Astrocyte (in vitro differentiated cells and primary cell): ENCODE results near the gene BMPER. TPM values are rescaled to one million over a fixed set of nuclear protein-coding genes. Genes with fewer than 3 reads are reported as not detected.

Experiments
- DNase-seq: peaks from one replicate; pipeline ENCODE4 v3.0.0-alpha.2; 2010; ENCODE audit warnings: low read depth
- FAIRE-seq: peaks from 2 replicates; lab custom pipeline; 2011; peaks lifted over from hg19 to GRCh38; lab: Jason Lieb, UNC
- H2AFZ ChIP-seq: 2 replicates; pipeline ENCODE4 v1.6.0; 2012; ENCODE audit warnings: low read depth, low read length, inconsistent platforms
- H3K27ac ChIP-seq: 2 replicates; pipeline ENCODE4 v1.5.1; 2011; ENCODE audit warnings: low read depth, low read length, inconsistent platforms
- H3K27me3 ChIP-seq: 2 replicates; pipeline ENCODE4 v1.6.0; 2011; ENCODE audit warnings: low read length, inconsistent platforms; ENCODE audit not compliant: insufficient read depth
- H3K36me3 ChIP-seq: 2 replicates; pipeline ENCODE4 v1.5.1; 2011; ENCODE audit warnings: low read length, inconsistent platforms; ENCODE audit not compliant: insufficient read depth
- H3K4me1 ChIP-seq: 2 replicates; pipeline ENCODE4 v1.5.1; 2011; ENCODE audit warnings: low read length, inconsistent platforms; ENCODE audit not compliant: insufficient read depth
- H3K4me2 ChIP-seq: 2 replicates; pipeline ENCODE4 v1.6.0; 2012; ENCODE audit warnings: low read length, inconsistent platforms
- H3K4me3 ChIP-seq: 2 replicates; pipeline ENCODE4 v1.5.1; 2011; ENCODE audit warnings: low read depth, mild to moderate bottlenecking, low read length, inconsistent platforms; ENCODE audit not compliant: insufficient read depth
- H3K79me2 ChIP-seq: 2 replicates; pipeline ENCODE4 v1.6.0; 2012; ENCODE audit warnings: mild to moderate bottlenecking, low read length, inconsistent platforms; ENCODE audit not compliant: insufficient read depth
- H3K9ac ChIP-seq: 2 replicates; pipeline ENCODE4 v1.6.0; 2012; ENCODE audit warnings: mild to moderate bottlenecking, low read length, inconsistent platforms
- H3K9me3 ChIP-seq: 2 replicates; pipeline ENCODE4 v1.5.1; 2012; ENCODE audit warnings: low read depth, mild to moderate bottlenecking, low read length, inconsistent platforms; ENCODE audit not compliant: insufficient read depth
- H4K20me1 ChIP-seq: 2 replicates; pipeline ENCODE4 v1.6.0; 2012; ENCODE audit warnings: low read length, inconsistent platforms; ENCODE audit not compliant: insufficient read depth
- H3K27ac Mint-ChIP-seq: one replicate; pipeline ENCODE4 v1.8.0; 2021; ENCODE audit warnings: mild to moderate bottlenecking, mixed read lengths; ENCODE audit not compliant: unreplicated experiment
- H3K27me3 Mint-ChIP-seq: one replicate; pipeline ENCODE4 v1.8.0; 2021; ENCODE audit warnings: low read depth, mixed read lengths; ENCODE audit not compliant: unreplicated experiment
- H3K36me3 Mint-ChIP-seq: one replicate; pipeline ENCODE4 v1.8.0; 2021; ENCODE audit warnings: low read depth, mixed read lengths; ENCODE audit not compliant: unreplicated experiment
- H3K4me1 Mint-ChIP-seq: one replicate; pipeline ENCODE4 v1.8.0; 2021; ENCODE audit warnings: low read depth, mixed read lengths; ENCODE audit not compliant: unreplicated experiment
- H3K4me3 Mint-ChIP-seq: one replicate; pipeline ENCODE4 v1.8.0; 2021; ENCODE audit warnings: mild to moderate bottlenecking, moderate library complexity, mixed read lengths; ENCODE audit not compliant: unreplicated experiment
- H3K9me3 Mint-ChIP-seq: one replicate; pipeline ENCODE4 v1.8.0; 2021; ENCODE audit warnings: mild to moderate bottlenecking, mixed read lengths; ENCODE audit not compliant: unreplicated experiment
- CTCF ChIP-seq: IDR thresholded peaks from 2 replicates; pipeline ENCODE4 v1.5.1; 2011; ENCODE audit warnings: low read depth, mild to moderate bottlenecking, inconsistent platforms, low read length, moderate library complexity; ENCODE audit not compliant: insufficient read depth
- EZH2 ChIP-seq: IDR thresholded peaks from 2 replicates; pipeline ENCODE4 v1.6.1; 2012; ENCODE audit warnings: mild to moderate bottlenecking, low read length, inconsistent platforms; ENCODE audit not compliant: insufficient read depth
- total RNA-seq: library from RNA; stranded (reverse); gene quantifications from 2 replicates; pipeline ENCODE4 v1.2.1, GENCODE V29; 2021

The BMPER gene
- total RNA-seq, 1 donor from 2014 or later: 4.4 TPM

- Histone ChIP-seq H3K9ac (no peak overlapping the region), H3K4me3 (no peak overlapping the region), H3K9me3 (no peaks in the 10 kb centered on the region), H4K20me1 (no peaks in the 10 kb centered on the region), H3K36me3 (no peaks in the 10 kb centered on the region), H3K27me3 (no peaks in the 10 kb centered on the region), H3K4me1 (peaks cover 15% of the 10 kb centered on the region), H2AFZ (no peak overlapping the region), H3K27ac (peak overlapping the region; percentile 17), H3K4me2 (peak overlapping the region; percentile 65), H3K79me2 (no peaks in the 10 kb centered on the region)
- Mint-ChIP-seq H3K4me3 (no peak overlapping the region), H3K4me1 (peaks cover 5% of the 10 kb centered on the region), H3K27ac (no peak overlapping the region), H3K9me3 (no peaks in the 10 kb centered on the region), H3K36me3 (no peaks in the 10 kb centered on the region), H3K27me3 (no peaks in the 10 kb centered on the region)
- no peak for FAIRE-seq
- peak; percentile 44 for DNase-seq
- TF ChIP-seq EZH2: no peak
- no peak for TF ChIP-seq CTCF
Observed at GRCh38 chr7:34069676-34070075, 164.3 kb downstream of the BMPER start.

GRCh38 chr7:34070511-34071323 is 165.4 kb downstream of the BMPER start:
- peak; percentile 68 for DNase-seq
- Histone ChIP-seq H3K4me1 (peaks cover 15% of the 10 kb centered on the region), H2AFZ (no peak overlapping the region), H4K20me1 (no peaks in the 10 kb centered on the region), H3K4me3 (no peak overlapping the region), H3K27ac (peak overlapping the region; percentile 4), H3K9ac (no peak overlapping the region), H3K27me3 (no peaks in the 10 kb centered on the region), H3K36me3 (no peaks in the 10 kb centered on the region), H3K79me2 (no peaks in the 10 kb centered on the region), H3K4me2 (peak overlapping the region; percentile 65), H3K9me3 (no peaks in the 10 kb centered on the region)
- no peak for FAIRE-seq
- Mint-ChIP-seq H3K27ac (no peak overlapping the region), H3K9me3 (no peaks in the 10 kb centered on the region), H3K36me3 (no peaks in the 10 kb centered on the region), H3K27me3 (no peaks in the 10 kb centered on the region), H3K4me3 (no peak overlapping the region), H3K4me1 (peaks cover 4% of the 10 kb centered on the region)
- TF ChIP-seq EZH2: no peak
- TF ChIP-seq CTCF: no peak

- Mint-ChIP-seq H3K4me1 (peaks cover 4% of the 10 kb centered on the region), H3K36me3 (no peaks in the 10 kb centered on the region), H3K9me3 (no peaks in the 10 kb centered on the region), H3K4me3 (no peak overlapping the region), H3K27ac (no peak overlapping the region), H3K27me3 (no peaks in the 10 kb centered on the region)
- H4K20me1 ChIP-seq: no peaks in the 10 kb centered on the region
- no peaks in the 10 kb centered on the region for H3K9me3 ChIP-seq
- no peak overlapping the region for H2AFZ ChIP-seq
- FAIRE-seq (no peak), DNase-seq (no peak)
- H3K79me2 ChIP-seq: no peaks in the 10 kb centered on the region
- H3K36me3 ChIP-seq: no peaks in the 10 kb centered on the region
- no peak overlapping the region for H3K27ac ChIP-seq
- no peak overlapping the region for H3K9ac ChIP-seq
- H3K4me2 ChIP-seq: no peak overlapping the region
- TF ChIP-seq CTCF (no peak), EZH2 (no peak)
- H3K4me3 ChIP-seq: no peak overlapping the region
- H3K27me3 ChIP-seq: no peaks in the 10 kb centered on the region
- peaks cover 15% of the 10 kb centered on the region for H3K4me1 ChIP-seq
Observed at GRCh38 chr7:34073676-34074075, 168.3 kb downstream of the BMPER start.
